NCI-H1105 (cell line): Measurements from ENCODE around the gene PPA1.
"Not testable (repeated sequence)": the region's sequence is repeated elsewhere in the genome, so short reads cannot be mapped to it uniquely, and the experiment has no call there.

Experiments
- DNase-seq: peaks from one replicate; lab custom pipeline; 2025; lab: John Stamatoyannopoulos, UW

The PPA1 gene

DNA sequence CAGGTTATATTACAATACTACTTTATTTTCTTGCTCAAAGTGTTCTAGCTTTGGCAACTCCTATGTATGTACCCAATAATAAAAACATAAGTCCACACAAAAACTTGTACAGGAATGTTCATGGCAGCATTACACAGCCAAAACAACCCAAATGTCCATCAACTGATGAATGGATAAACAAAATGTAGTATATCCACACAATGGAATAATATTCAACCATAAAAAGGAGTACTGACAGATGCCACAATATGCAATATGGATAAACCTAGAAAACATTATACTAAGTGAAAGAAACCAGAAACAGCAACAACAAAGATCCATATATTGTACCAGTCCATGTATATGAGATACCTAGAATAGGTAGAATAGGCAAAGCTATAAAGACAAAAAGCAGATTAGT, 21.0 kb downstream of the PPA1 start:
- DNase-seq, result no peak

GRCh38 chr10:70206762-70207161, 26.5 kb downstream of the PPA1 start:
- DNase-seq, result no peak

DNA sequence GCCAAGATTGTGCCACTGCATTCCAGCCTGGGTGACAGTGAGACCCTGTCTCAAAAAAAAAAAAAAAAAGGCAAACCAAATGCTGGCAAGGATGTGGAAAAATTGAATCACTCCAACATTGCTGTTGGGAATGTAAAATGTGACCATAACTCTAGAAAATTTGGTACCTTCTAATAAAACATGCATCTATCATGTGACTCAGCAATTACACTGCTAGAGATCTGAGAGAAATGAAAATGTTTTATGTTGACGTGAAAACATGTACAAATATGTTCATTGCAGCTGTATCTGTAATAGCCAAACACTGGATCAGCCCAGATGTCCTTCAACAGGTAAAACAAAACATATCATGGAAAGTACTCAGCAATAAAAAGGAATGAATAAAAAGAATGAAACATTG, 32.1 kb downstream of the PPA1 start:
- DNase-seq, result no peak

DNA sequence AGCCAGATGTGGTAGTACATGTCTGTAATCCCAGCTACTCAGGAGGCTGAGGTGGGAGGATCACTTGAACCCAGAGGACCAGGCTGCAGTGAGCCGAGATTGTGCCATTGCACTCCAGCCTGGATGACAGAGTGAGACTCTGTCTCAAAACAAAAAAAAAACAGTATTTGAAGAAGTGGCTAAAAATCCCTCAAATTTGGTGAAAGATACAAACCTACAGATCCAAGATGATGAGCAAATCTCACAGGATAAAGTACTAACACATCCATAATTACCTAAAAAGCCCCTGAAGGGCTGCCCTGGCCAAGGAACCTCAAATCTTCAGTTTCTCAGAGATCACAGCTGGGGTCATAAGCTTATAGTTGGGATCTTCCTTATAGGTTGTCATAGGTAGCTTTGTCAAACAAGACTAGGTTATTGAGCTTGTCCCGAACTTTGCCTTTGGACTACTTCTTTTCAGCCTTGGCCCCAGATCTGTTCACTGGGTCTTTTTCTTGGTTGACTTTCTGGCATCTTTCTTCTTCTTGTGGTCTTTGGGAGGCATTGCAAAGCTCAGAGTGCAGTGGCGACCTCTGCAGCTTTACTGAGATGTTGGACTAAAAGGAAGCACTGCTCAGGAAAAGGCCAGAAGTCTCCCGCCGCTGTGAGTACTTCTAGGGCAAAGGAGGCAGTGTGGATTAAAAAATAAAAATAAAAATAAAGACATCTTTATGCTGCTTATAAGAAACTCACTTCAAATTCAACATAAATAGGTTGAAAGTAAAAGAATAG, 34.3 kb downstream of the PPA1 start:
- no peak for DNase-seq

- no peak for DNase-seq
These were observed 35.8 kb downstream of the PPA1 start for GRCh38 chr10:70197235-70197945.

- DNase-seq, result no peak
These were observed 39.8 kb downstream of the PPA1 start for GRCh38 chr10:70193391-70193844.

DNA sequence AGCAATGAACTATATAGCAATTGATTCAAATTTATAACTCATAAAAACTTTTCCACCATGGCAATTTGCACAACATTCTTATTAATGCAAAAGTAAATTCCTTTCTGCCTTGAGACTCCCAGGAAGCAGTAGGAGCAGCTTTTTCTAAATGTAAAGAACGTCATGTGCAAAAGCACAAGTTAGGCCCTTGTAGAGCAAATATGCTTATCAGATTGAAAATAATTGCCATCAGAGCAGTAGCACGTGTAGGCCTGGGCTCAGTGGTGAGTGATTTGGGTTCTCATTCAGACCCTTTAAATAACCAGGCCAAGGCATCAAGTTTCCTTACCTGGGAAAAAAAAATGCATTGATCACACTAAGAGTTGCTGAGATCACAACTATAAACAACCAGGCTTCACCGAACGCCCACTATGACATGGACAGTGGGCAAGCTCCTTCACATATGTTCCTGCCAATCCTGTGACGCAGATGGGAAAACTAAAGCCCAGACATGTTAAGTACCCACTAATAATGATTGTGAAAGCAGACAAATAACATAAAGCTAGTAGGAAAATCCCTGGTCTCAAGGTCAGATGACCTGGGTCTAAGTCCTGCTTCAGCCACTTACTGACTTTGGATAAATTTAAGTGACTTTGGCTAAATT, 40.8 kb downstream of the PPA1 start:
- DNase-seq, result no peak

- no peak for DNase-seq
These were observed 41.3 kb downstream of the PPA1 start for GRCh38 chr10:70191972-70192305.

GRCh38 chr10:70191161-70191971, 41.9 kb downstream of the PPA1 start:
- DNase-seq, result no peak

- DNase-seq, result no peak
These were observed 42.6 kb downstream of the PPA1 start for GRCh38 chr10:70190581-70190980.

DNA sequence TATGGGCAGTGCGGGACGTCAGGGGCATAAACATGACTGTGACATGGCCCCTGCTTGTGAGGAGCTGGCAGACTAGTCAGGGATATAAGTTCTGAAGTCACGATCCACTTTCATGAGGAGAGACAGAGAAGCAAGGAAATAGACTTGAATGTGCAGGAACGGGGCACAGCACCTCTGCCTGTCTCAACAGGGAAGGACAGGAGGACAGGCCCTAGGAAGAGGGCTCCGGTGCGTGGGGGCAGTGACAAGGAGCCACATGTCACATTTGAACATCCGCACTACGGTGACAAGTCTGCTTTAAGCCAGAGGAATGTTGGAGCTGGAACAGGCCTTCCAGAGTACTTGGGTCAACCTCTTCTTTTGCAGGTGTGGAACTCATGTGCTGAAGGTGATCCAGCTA, 43.1 kb downstream of the PPA1 start:
- DNase-seq, result no peak

DNA sequence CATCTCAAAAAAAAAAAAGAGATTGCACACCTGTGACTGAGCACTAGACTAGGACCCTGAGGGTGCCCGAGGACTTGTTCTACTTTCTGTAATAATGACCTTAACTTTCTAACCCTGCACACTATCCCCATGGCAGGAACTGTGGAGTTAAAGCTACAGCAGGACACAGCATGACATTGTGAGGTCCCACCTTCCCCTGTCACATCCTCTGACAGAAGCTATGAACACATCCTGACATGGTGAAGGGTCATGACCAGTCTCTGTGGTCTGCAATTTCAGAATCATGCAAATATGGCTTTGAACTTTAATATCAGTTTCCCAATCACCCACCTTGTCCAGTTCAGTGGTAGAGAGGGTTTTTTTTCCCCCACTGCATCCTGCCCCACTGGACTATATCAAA, 44.5 kb downstream of the PPA1 start:
- no peak for DNase-seq

GRCh38 chr10:70186571-70186970, 46.7 kb downstream of the PPA1 start:
- DNase-seq, result no peak

DNA sequence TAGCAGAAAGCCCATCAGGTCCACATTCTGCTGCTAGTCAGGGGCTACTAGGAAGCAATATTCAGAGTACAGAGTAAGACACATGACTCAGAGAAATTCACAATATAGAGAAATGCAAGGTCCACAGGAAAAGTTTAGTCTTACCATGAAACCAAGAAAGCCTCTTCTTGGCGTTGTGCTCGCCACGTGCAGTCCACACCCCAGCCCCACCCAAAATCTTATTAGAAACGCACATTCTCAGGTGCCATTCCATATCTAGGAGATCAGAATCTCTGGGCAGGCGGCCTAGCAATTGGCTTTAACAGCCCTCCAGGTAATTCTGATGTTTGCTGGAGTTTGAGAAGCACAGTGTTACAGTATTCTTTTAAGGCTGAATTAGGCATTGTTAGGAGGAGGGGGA, 47.1 kb downstream of the PPA1 start:
- no peak for DNase-seq

DNA sequence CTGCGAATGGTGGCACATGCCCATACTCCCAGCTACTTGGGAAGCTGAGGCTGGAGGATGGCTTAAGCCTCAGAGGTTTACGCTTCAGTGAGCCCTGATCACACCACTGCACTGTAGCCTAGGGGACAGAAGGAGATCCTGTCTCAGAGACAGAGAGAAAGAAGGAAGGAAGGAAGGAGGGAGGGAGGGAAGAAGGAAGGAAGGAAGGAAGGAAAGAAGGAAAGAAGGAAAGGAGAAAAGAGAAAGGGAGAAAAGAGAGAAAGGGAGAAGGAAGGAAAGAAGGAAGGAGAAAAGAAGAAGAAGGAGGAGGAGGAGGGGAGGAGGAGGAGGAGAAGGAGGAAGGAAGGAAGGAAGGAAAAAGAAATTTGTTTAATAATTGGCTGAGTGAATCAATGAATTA, 49.9 kb downstream of the PPA1 start:
- no peak for DNase-seq

DNA sequence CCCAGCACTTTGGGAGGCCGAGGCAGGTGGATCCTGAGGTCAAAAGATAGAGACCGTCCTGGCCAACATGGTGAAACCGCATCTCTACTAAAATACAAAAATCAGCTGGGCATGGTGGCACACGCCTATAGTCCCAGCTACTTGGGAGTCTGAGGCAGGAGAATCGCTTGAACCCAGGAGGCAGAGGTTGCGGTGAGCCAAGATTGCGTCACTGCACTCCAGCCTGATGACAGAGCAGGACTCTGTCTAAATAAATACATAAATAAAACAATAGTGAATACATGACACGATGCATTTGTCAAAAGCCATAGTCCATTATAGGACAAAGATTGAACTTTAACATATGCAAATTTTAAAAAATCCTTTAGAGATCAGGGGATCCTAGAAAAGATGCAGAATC, 54.0 kb downstream of the PPA1 start:
- not testable (repeated sequence) for DNase-seq

GRCh38 chr10:70178139-70178725, 55.0 kb downstream of the PPA1 start:
- no peak for DNase-seq

- DNase-seq, result no peak
These were observed 56.8 kb downstream of the PPA1 start for GRCh38 chr10:70176441-70176840.

DNA sequence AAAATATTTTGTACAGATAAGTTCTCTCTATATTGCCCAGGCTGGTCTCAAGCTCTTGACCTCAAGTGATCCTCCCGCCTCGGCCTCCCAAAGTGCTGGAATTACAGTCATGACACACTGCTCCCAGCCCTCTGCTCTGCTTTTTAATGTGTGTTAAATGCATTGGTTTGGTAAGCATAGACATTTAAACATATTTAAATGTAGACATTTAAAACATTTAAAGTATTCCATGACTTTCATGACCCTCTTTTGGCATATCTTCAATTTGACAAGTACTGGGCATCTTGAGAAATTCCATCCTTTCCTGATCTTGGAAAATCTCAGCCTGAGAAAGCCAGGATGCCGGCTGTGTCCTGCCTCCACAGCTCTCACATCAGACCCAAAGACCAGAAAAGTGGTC, 57.7 kb downstream of the PPA1 start:
- DNase-seq, result no peak

DNA sequence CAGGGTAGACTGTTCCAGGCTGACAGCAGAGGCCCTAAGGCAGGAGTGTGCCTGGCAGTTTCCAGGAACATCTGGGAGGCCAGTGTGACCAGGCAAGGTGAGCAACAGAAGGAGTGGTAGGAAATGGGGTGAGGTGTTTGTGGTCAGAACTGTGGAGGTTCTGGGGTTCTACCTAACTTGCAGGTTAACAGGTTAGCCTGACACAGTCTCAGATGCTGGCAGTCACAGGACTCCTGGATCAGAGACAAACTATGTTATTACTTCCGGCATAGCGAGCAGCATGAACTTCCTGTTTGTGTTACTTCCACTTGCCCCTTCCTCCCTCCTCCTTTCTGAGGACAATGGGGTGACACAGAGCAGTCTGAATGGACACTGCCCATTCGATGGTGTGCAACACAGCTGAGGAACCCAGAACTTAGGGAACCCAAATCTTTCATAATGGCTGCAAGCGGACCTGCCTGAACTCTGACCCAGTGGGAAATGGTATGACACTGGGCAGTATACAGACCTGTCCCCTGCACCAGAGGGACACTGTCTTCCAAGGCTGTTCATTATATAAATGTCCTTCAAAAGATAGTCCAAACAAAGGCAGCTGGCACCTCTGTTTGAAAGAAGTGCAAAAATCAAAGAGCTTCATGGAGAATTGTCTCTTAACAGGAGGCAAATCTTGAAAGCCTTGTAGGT, 59.0 kb downstream of the PPA1 start:
- DNase-seq, result no peak

- no peak for DNase-seq
These were observed 63.4 kb downstream of the PPA1 start for GRCh38 chr10:70169649-70170364.
